ENCODE measurements around the gene DUSP8.
"Not testable (repeated sequence)": the region's sequence is repeated elsewhere in the genome, so short reads cannot be mapped to it uniquely, and the experiment has no call there.

GRCh38 chr11:1582909-1583308 is 10.8 kb upstream of the DUSP8 start:
- TF ChIP-seq CTCF (conservative IDR thresholded peaks at IDR 0.05; ENCODE audit: low read length); EZH2phosphoT487 (IDR thresholded peaks at IDR 0.05; ENCODE audit: borderline replicate concordance): not testable (repeated sequence)
